GM08714 (cell line): ENCODE results near the gene KRTAP10-1.

Experiments
- H3K4me3 ChIP-seq: fragments of 200-500 bp; sonication (Bioruptor generic); 2 replicates; pipeline ENCODE4 v1.5.1; 2014; ENCODE audit warnings: mild to moderate bottlenecking, low read length, inconsistent platforms
- ZNF274 ChIP-seq: IDR thresholded peaks from 2 replicates; pipeline ENCODE4 v1.6.1; 2012; ENCODE audit warnings: mild to moderate bottlenecking, low read depth, low read length

Gene KRTAP10-1

GRCh38 chr21:44514746-44515358, 25.1 kb downstream of the KRTAP10-1 start:
- TF ChIP-seq ZNF274 = no peak
- H3K4me3 ChIP-seq = no peak overlapping the region

GRCh38 chr21:44514218-44514520, 25.8 kb downstream of the KRTAP10-1 start:
- TF ChIP-seq ZNF274 = no peak
- no peak overlapping the region for H3K4me3 ChIP-seq

- TF ChIP-seq ZNF274 = no peak
- H3K4me3 ChIP-seq = no peak overlapping the region
These were observed 26.4 kb downstream of the KRTAP10-1 start for GRCh38 chr21:44513389-44514217.

- no peak for TF ChIP-seq ZNF274
- no peak overlapping the region for H3K4me3 ChIP-seq
These were observed 27.3 kb downstream of the KRTAP10-1 start for GRCh38 chr21:44512496-44513388.

- no peak for TF ChIP-seq ZNF274
- no peak overlapping the region for H3K4me3 ChIP-seq
These were observed 28.1 kb downstream of the KRTAP10-1 start for GRCh38 chr21:44511938-44512275.

- no peak for TF ChIP-seq ZNF274
- no peak overlapping the region for H3K4me3 ChIP-seq
These were observed 28.6 kb downstream of the KRTAP10-1 start for GRCh38 chr21:44511219-44511937.

- no peak for TF ChIP-seq ZNF274
- no peak overlapping the region for H3K4me3 ChIP-seq
These were observed 29.3 kb downstream of the KRTAP10-1 start for GRCh38 chr21:44510508-44511218.

GRCh38 chr21:44510109-44510507, 29.9 kb downstream of the KRTAP10-1 start:
- H3K4me3 ChIP-seq = no peak overlapping the region

GRCh38 chr21:44509539-44509938, 30.5 kb downstream of the KRTAP10-1 start:
- no peak for TF ChIP-seq ZNF274
- H3K4me3 ChIP-seq = no peak overlapping the region

More at GRCh38 chr21:44510109-44510507, 29.9 kb downstream of the KRTAP10-1 start:
- TF ChIP-seq ZNF274 = no peak

- no peak for TF ChIP-seq ZNF274
These were observed 31.1 kb downstream of the KRTAP10-1 start for GRCh38 chr21:44508711-44509445.

GRCh38 chr21:44508426-44508710, 31.6 kb downstream of the KRTAP10-1 start:
- no peak for TF ChIP-seq ZNF274

More at GRCh38 chr21:44508711-44509445, 31.1 kb downstream of the KRTAP10-1 start:
- H3K4me3 ChIP-seq = no peak overlapping the region

GRCh38 chr21:44507673-44508425, 32.1 kb downstream of the KRTAP10-1 start:
- H3K4me3 ChIP-seq = no peak overlapping the region
- no peak for TF ChIP-seq ZNF274

More at GRCh38 chr21:44508426-44508710, 31.6 kb downstream of the KRTAP10-1 start:
- H3K4me3 ChIP-seq = no peak overlapping the region
